ENCODE results near the gene RNASE2. TPM values are rescaled to one million over a fixed set of nuclear protein-coding genes. Genes with fewer than 3 reads are reported as not detected.
"Not testable (repeated sequence)": the region's sequence is repeated elsewhere in the genome, so short reads cannot be mapped to it uniquely, and the experiment has no call there.

The RNASE2 gene
- 4.1 TPM for total RNA-seq
- long read RNA-seq: 0 reads

DNA sequence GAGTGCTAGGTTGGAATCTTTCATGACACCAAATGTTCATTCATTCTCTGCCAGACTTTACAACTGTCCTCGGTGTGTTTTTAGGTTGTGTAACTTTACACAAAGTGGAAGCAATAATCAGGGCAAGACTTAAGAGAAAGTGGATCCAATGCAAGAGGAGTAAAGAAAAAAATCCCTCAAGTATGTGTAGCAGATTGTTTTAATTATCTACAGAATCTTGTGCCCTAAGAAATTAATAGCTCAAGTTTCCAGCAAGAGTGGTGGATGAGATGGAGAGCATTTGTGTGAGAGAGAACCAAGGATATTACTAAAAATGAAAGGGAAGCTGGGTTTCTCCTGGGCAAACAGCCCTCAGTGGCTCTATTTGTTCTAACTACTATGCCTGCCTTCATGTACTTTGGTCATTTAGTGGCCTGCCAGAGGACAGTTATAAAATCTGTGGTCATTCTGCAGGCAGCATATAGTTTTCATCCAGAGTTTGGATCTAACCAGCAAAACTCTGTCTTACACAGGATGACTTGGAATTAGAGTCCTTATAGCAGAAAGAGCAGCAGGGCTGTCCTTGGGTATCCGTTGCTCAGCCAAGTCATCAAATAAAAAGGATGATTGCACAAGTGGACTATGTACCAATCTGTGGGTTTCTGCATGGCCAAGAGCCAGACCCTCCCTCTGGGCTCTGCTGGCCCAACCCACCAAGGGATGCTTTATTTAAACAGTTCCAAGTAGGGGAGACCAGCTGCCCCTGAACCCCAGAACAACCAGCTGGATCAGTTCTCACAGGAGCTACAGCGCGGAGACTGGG, at the start of gene RNASE2:
TSS of gene RNASE2 (plus strand) at position 752 of the 802 bp plus-strand sequence. CDS start 285 bp downstream, outside the sequence.
- H3K9me3 ChIP-seq; H3K27ac ChIP-seq; intact Hi-C loops (cut with DNase I); DNase-seq; H3K27me3 ChIP-seq; H3K4me3 ChIP-seq; H3K4me1 ChIP-seq; H3K36me3 ChIP-seq: not testable (repeated sequence)
- peak; percentile 61 for ATAC-seq

DNA sequence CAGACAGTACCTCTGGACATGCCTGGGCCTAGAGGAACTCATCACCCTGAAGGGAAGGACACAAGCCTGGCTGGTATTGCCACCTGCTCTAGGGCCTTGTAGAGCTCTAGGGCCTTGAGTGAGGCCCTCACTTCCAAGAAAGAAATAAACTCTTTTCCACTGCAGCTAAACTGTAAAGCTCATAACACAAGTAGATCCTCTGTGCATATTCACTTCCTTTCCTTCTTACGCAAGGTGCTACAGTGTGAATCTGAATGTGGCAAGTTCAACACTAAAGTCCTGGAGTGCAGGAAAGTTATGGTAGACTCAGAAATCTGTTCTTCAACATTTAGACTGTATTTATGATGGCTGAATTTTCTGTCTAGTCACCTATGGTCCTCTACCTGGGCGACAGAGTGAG, 49.6 kb upstream of the RNASE2 start:
- ATAC-seq: peak; percentile 19
- Histone ChIP-seq H3K27ac (no peak overlapping the region), H3K36me3 (no peaks in the 10 kb centered on the region), H3K4me1 (no peaks in the 10 kb centered on the region), H3K9me3 (no peaks in the 10 kb centered on the region), H3K4me3 (no peak overlapping the region), H3K27me3 (no peaks in the 10 kb centered on the region)
- no peak for TF ChIP-seq CTCF (IDR thresholded peaks at IDR 0.05)
- intact Hi-C loops (cut with DNase I): no loop called here
- DNase-seq: no peak

DNA sequence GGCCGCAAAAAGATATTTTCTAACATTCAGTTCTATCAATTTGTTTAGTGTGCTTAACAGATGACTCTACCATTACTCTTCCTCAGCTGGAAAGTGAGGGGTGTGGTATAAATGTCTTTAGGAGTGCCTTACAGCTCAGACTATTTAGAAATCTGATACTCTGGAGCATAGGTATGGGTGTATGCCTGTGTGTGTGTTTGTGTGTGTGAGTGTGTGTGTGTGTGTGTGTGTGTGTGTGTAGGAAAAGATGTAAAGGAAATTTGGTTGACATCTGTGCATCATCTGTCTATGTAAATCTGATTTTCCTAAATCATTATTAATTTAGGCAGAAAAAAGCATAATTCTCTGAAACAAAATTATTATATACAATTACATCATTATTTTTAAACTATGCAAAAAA, 48.1 kb upstream of the RNASE2 start:
- no peaks in the 10 kb centered on the region for H3K36me3 ChIP-seq
- H3K4me3 ChIP-seq: no peak overlapping the region
- ATAC-seq (no peak), DNase-seq (no peak)
- no peaks in the 10 kb centered on the region for H3K9me3 ChIP-seq
- TF ChIP-seq CTCF (IDR thresholded peaks at IDR 0.05): no peak
- no peaks in the 10 kb centered on the region for H3K27me3 ChIP-seq
- H3K4me1 ChIP-seq: no peaks in the 10 kb centered on the region
- intact Hi-C loops (cut with DNase I): no loop called here
- H3K27ac ChIP-seq: no peak overlapping the region

- H3K36me3 ChIP-seq; intact Hi-C loops (cut with DNase I); H3K27me3 ChIP-seq; H3K4me3 ChIP-seq; H3K27ac ChIP-seq; H3K9me3 ChIP-seq; H3K4me1 ChIP-seq; ATAC-seq; DNase-seq: not testable (repeated sequence)
These were observed 44.5 kb upstream of the RNASE2 start for GRCh38 chr14:20910822-20911221.

- intact Hi-C loops (cut with DNase I); H3K9me3 ChIP-seq; DNase-seq; H3K27ac ChIP-seq; H3K4me3 ChIP-seq; H3K36me3 ChIP-seq; H3K4me1 ChIP-seq; H3K27me3 ChIP-seq: not testable (repeated sequence)
- peak; percentile 65 for ATAC-seq
These were observed 36.1 kb upstream of the RNASE2 start for GRCh38 chr14:20919038-20919756.

GRCh38 chr14:20923766-20924297, 31.5 kb upstream of the RNASE2 start:
- DNase-seq; H3K27me3 ChIP-seq; H3K9me3 ChIP-seq; H3K36me3 ChIP-seq; H3K4me3 ChIP-seq; ATAC-seq; H3K4me1 ChIP-seq; intact Hi-C loops (cut with DNase I); H3K27ac ChIP-seq: not testable (repeated sequence)

GRCh38 chr14:20934148-20934762, 21.0 kb upstream of the RNASE2 start:
- ATAC-seq: peak; percentile 74
- H3K4me3 ChIP-seq: no peak overlapping the region
- peaks cover 5% of the 10 kb centered on the region for H3K27me3 ChIP-seq
- intact Hi-C loops (cut with DNase I): no loop called here
- H3K4me1 ChIP-seq: no peaks in the 10 kb centered on the region
- no peaks in the 10 kb centered on the region for H3K36me3 ChIP-seq
- DNase-seq: peak; percentile 70
- peak; percentile 51 for TF ChIP-seq CTCF (IDR thresholded peaks at IDR 0.05)
- no peak overlapping the region for H3K27ac ChIP-seq
- no peaks in the 10 kb centered on the region for H3K9me3 ChIP-seq

Measured in upper lobe of right lung (tissue), 1 donor.